OCI-LY3 (cell line): ENCODE measurements around the gene SLC6A9.

ENCODE experiments used
- H2AFZ ChIP-seq: fragments of 200-600, 300-600 bp; shearing (Covaris generic); 2 replicates; pipeline ENCODE4 v1.6.0; 2014; ENCODE audit warnings: antibody characterized with exemption, low read depth, low read length
- H3K27ac ChIP-seq: fragments of 200-600, 300-600 bp; sonication (generic); 2 replicates; pipeline ENCODE4 v1.5.1; 2014; ENCODE audit warnings: mild to moderate bottlenecking, low read length, moderate library complexity, mixed read lengths
- H3K27me3 ChIP-seq: fragments of 200-600, 300-600 bp; sonication (generic); 2 replicates; pipeline ENCODE4 v1.6.1; 2014; ENCODE audit warnings: low read depth, low read length, mixed read lengths
- H3K36me3 ChIP-seq: fragments of 200-600, 300-600 bp; sonication (generic); replicated peaks from 2 replicates; pipeline ENCODE3; 2014; ENCODE audit warnings: low read depth, low read length, mixed read lengths
- H3K4me1 ChIP-seq: fragments of 300-600, 200-600 bp; sonication (generic); 2 replicates; pipeline ENCODE4 v1.6.1; 2014; ENCODE audit warnings: low read length, mixed read lengths
- H3K4me2 ChIP-seq: fragments of 200-600, 300-600 bp; sonication (generic); 2 replicates; pipeline ENCODE4 v1.6.1; 2014; ENCODE audit warnings: low read length, mixed read lengths
- H3K4me3 ChIP-seq: fragments of 300-600, 200-600 bp; sonication (generic); 2 replicates; pipeline ENCODE4 v1.5.1; 2014; ENCODE audit warnings: antibody characterized with exemption, mild to moderate bottlenecking, low read length, moderate library complexity
- H3K79me2 ChIP-seq: fragments of 300-600, 200-600 bp; shearing (Covaris generic); 2 replicates; pipeline ENCODE4 v1.6.1; 2014; ENCODE audit warnings: mild to moderate bottlenecking, low read length, mixed read lengths
- H3K9ac ChIP-seq: fragments of 300-600, 200-600 bp; shearing (Covaris generic); 2 replicates; pipeline ENCODE4 v1.6.0; 2014; ENCODE audit warnings: mild to moderate bottlenecking, low read length, moderate library complexity
- H3K9me3 ChIP-seq: fragments of 200-600, 300-600 bp; shearing (Covaris generic); 2 replicates; pipeline ENCODE4 v1.6.1; 2014; ENCODE audit warnings: low read length, mixed read lengths; ENCODE audit not compliant: insufficient read depth
- H4K20me1 ChIP-seq: fragments of 200-600, 300-600 bp; sonication (generic); 2 replicates; pipeline ENCODE4 v1.6.1; 2016; ENCODE audit warnings: low read length, mixed read lengths; ENCODE audit not compliant: insufficient read depth
- CTCF ChIP-seq: fragments of 200-600, 300-600 bp; sonication (generic); IDR thresholded peaks from 2 replicates; pipeline ENCODE4 v1.5.1; 2014; ENCODE audit warnings: antibody characterized with exemption, low read length, low read depth
- EZH2phosphoT487 ChIP-seq: fragments of 200-600 bp; shearing (Covaris generic); IDR thresholded peaks from 2 replicates; pipeline ENCODE4 v1.6.1; 2018; ENCODE audit warnings: antibody characterized with exemption, mixed run types, low read depth

The SLC6A9 gene

GRCh38 chr1:44021581-44022321 lies 9.5 kb downstream of the SLC6A9 start:
- Histone ChIP-seq H3K4me3 (no peak overlapping the region), H3K4me2 (no peak overlapping the region), H3K9me3 (no peaks in the 10 kb centered on the region), H3K36me3 (no peaks in the 10 kb centered on the region), H4K20me1 (no peaks in the 10 kb centered on the region), H2AFZ (no peak overlapping the region), H3K27ac (no peak overlapping the region), H3K27me3 (no peaks in the 10 kb centered on the region), H3K79me2 (no peaks in the 10 kb centered on the region), H3K4me1 (peaks cover 17% of the 10 kb centered on the region), H3K9ac (no peak overlapping the region)
- TF ChIP-seq EZH2phosphoT487: no peak
- TF ChIP-seq CTCF: no peak

- H3K4me2 ChIP-seq: no peak overlapping the region
- no peak overlapping the region for H3K9ac ChIP-seq
- no peaks in the 10 kb centered on the region for H3K79me2 ChIP-seq
- no peaks in the 10 kb centered on the region for H3K36me3 ChIP-seq
- H4K20me1 ChIP-seq: no peaks in the 10 kb centered on the region
- no peak overlapping the region for H2AFZ ChIP-seq
- no peaks in the 10 kb centered on the region for H3K9me3 ChIP-seq
- H3K27me3 ChIP-seq: no peaks in the 10 kb centered on the region
- peaks cover 16% of the 10 kb centered on the region for H3K4me1 ChIP-seq
- no peak overlapping the region for H3K27ac ChIP-seq
- no peak overlapping the region for H3K4me3 ChIP-seq
- no peak for TF ChIP-seq CTCF
- no peak for TF ChIP-seq EZH2phosphoT487
Observed at GRCh38 chr1:44021156-44021555, 10.1 kb downstream of the SLC6A9 start.

GRCh38 chr1:44020464-44020863 lies 10.8 kb downstream of the SLC6A9 start:
- no peaks in the 10 kb centered on the region for H3K27me3 ChIP-seq
- H3K9ac ChIP-seq: no peak overlapping the region
- H3K79me2 ChIP-seq: no peaks in the 10 kb centered on the region
- H3K4me1 ChIP-seq: peaks cover 10% of the 10 kb centered on the region
- H3K4me3 ChIP-seq: no peak overlapping the region
- H3K27ac ChIP-seq: no peak overlapping the region
- no peaks in the 10 kb centered on the region for H3K36me3 ChIP-seq
- no peak overlapping the region for H3K4me2 ChIP-seq
- H2AFZ ChIP-seq: no peak overlapping the region
- no peaks in the 10 kb centered on the region for H3K9me3 ChIP-seq
- H4K20me1 ChIP-seq: no peaks in the 10 kb centered on the region
- TF ChIP-seq CTCF: no peak
- TF ChIP-seq EZH2phosphoT487: no peak

- Histone ChIP-seq H3K9me3 (no peaks in the 10 kb centered on the region), H3K9ac (no peak overlapping the region), H3K27me3 (no peaks in the 10 kb centered on the region), H3K4me1 (peaks cover 2% of the 10 kb centered on the region), H4K20me1 (no peaks in the 10 kb centered on the region), H3K4me2 (no peak overlapping the region), H3K79me2 (no peaks in the 10 kb centered on the region), H3K36me3 (no peaks in the 10 kb centered on the region), H3K27ac (no peak overlapping the region), H2AFZ (no peak overlapping the region), H3K4me3 (no peak overlapping the region)
- TF ChIP-seq EZH2phosphoT487: no peak
- no peak for TF ChIP-seq CTCF
Observed at GRCh38 chr1:44019466-44019948, 11.8 kb downstream of the SLC6A9 start.
